HL-60 (cell line): Measurements from ENCODE around the gene MIA3.

Experiments
- DNase-seq, 2 experiments: peaks; one replicate each; pipeline ENCODE4 v3.0.0-alpha.2; 2010 to 2020; ENCODE audit warnings: low read depth in 1 of 2, low spot score in 1 of 2
- H3K27ac ChIP-seq: fragments of 250-450 bp; sonication (Bioruptor Pico); replicated peaks from 2 replicates; pipeline ENCODE4 v1.5.1; 2020; ENCODE audit warnings: mild to moderate bottlenecking, moderate library complexity
- H3K27me3 ChIP-seq: fragments of 250-450 bp; sonication (Bioruptor Pico); 2 replicates; pipeline ENCODE4 v1.5.1; 2021; ENCODE audit warnings: mild to moderate bottlenecking, moderate library complexity; ENCODE audit not compliant: insufficient read depth, poor library complexity, severe bottlenecking
- H3K4me3 ChIP-seq: replicated peaks from 2 replicates; pipeline ENCODE4 v1.5.1; 2011; ENCODE audit warnings: mild to moderate bottlenecking, control low read depth, low read length; ENCODE audit not compliant: insufficient read depth
- GABPA ChIP-seq: IDR thresholded peaks from 2 replicates; pipeline ENCODE4 v1.6.1; 2012; ENCODE audit warnings: low read depth
- POLR2AphosphoS5 ChIP-seq: IDR thresholded peaks from 2 replicates; pipeline ENCODE4 v1.6.1; 2012; ENCODE audit warnings: low read depth
- REST ChIP-seq: IDR thresholded peaks from 2 replicates; pipeline ENCODE4 v1.6.1; 2012; ENCODE audit warnings: low read depth; ENCODE audit not compliant: insufficient replicate concordance
- SPI1 ChIP-seq: IDR thresholded peaks from 2 replicates; pipeline ENCODE4 v1.6.1; 2012; ENCODE audit warnings: low read depth, mild to moderate bottlenecking, borderline replicate concordance
- TF ChIP-seq, protein P1 (sequence below): IDR thresholded peaks from one replicate; pipeline ENCODE4 v1.5.1; 2011; ENCODE audit warnings: low read length, control low read depth, inconsistent platforms; ENCODE audit not compliant: insufficient read depth

Gene MIA3

DNA sequence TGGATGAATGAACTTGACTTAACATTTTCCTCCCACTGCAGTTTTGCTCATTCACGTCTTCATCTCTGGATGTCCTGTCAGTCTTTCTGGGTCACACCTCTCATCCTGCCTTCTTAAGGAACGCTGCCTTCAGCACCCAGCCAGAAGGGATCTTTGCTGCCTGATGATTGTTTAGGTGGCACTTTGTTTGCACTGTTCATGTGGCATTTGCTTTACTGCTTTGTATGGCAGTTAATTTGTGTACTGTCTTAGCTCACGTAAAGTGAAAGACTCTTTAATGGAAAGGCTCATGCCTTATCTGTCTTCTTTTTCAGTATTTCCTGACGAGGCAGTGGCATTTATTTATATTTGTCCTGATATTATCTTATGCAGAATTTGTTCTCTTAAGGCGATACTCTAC is 4.9 kb downstream of the MIA3 start:
- H3K27me3 ChIP-seq = no peaks in the 10 kb centered on the region
- H3K4me3 ChIP-seq = no peak overlapping the region
- TF ChIP-seq POLR2AphosphoS5 = no peak
- TF ChIP-seq REST = no peak
- no peak for TF ChIP-seq SPI1
- TF ChIP-seq, protein P1, sequence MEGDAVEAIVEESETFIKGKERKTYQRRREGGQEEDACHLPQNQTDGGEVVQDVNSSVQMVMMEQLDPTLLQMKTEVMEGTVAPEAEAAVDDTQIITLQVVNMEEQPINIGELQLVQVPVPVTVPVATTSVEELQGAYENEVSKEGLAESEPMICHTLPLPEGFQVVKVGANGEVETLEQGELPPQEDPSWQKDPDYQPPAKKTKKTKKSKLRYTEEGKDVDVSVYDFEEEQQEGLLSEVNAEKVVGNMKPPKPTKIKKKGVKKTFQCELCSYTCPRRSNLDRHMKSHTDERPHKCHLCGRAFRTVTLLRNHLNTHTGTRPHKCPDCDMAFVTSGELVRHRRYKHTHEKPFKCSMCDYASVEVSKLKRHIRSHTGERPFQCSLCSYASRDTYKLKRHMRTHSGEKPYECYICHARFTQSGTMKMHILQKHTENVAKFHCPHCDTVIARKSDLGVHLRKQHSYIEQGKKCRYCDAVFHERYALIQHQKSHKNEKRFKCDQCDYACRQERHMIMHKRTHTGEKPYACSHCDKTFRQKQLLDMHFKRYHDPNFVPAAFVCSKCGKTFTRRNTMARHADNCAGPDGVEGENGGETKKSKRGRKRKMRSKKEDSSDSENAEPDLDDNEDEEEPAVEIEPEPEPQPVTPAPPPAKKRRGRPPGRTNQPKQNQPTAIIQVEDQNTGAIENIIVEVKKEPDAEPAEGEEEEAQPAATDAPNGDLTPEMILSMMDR = no peak
- TF ChIP-seq GABPA = no peak

GRCh38 chr1:222623458-222623857 is 5.6 kb downstream of the MIA3 start:
- Histone ChIP-seq H3K27ac (no peak overlapping the region), H3K4me3 (no peak overlapping the region), H3K27me3 (no peaks in the 10 kb centered on the region)
- no peak for DNase-seq
- TF ChIP-seq SPI1 (no peak), REST (no peak), GABPA (no peak), POLR2AphosphoS5 (no peak)
- TF ChIP-seq, protein P1 = no peak

More for the DNA sequence above, 4.9 kb downstream of the MIA3 start:
- DNase-seq = no peak
- no peak overlapping the region for H3K27ac ChIP-seq

- Histone ChIP-seq H3K4me3 (no peak overlapping the region), H3K27me3 (no peaks in the 10 kb centered on the region), H3K27ac (no peak overlapping the region)
- no peak for DNase-seq
- TF ChIP-seq GABPA (no peak), POLR2AphosphoS5 (no peak), REST (no peak), SPI1 (no peak)
- TF ChIP-seq, protein P1 = no peak
Measured at GRCh38 chr1:222624214-222624613, 6.3 kb downstream of the MIA3 start.
